GM12878 (cell line): ENCODE results near the gene SCRN2. TPM values are rescaled to one million over a fixed set of nuclear protein-coding genes. Genes with fewer than 3 reads are reported as not detected.

ENCODE experiments used
- ATAC-seq: fragments of 200-7000 bp; cut with Tn5 transposase; 3 replicates; pipeline ENCODE4 v1.9.1; 2020; ENCODE audit warnings: mild to moderate bottlenecking, moderate library complexity
- BruUV-seq: library from RNA; stranded (reverse); fragments of 400-500 nt; replicated peaks from 2 replicates; lab custom pipeline; 2021; lab: Mats Ljungman, UMichigan
- CTCF ChIA-PET: fragments of 300-600 bp; sonication (Branson Sonifier 250); formaldehyde crosslinking; extraction: SDS; loops from one replicate; lab custom pipeline; 2021; ENCODE audit warnings: inconsistent platforms; lab: Yijun Ruan, JAX
- POLR2A ChIA-PET: fragments of 350-600 bp; formaldehyde crosslinking; extraction: SDS; loops from one replicate; lab custom pipeline; 2021; ENCODE audit warnings: inconsistent platforms; lab: Charles Lee
- RAD21 ChIA-PET: fragments of 300-600 bp; sonication (Branson Sonifier 250); formaldehyde crosslinking; loops from one replicate; lab custom pipeline; 2023; ENCODE audit warnings: antibody characterized with exemption; ENCODE audit not compliant: unreplicated experiment; lab: Charles Lee
- SMC1A ChIA-PET: fragments of 300-600 bp; sonication (Branson Sonifier 250); formaldehyde crosslinking; loops from one replicate; lab custom pipeline; 2023; ENCODE audit not compliant: unreplicated experiment, uncharacterized antibody; lab: Charles Lee
- DNase-seq: peaks from one replicate; pipeline ENCODE4 v3.0.0-alpha.2; 2011; ENCODE audit warnings: low read depth, low spot score
- FAIRE-seq: peaks from 3 replicates; lab custom pipeline; 2011; peaks lifted over from hg19 to GRCh38; lab: Jason Lieb, UNC
- H2AFZ ChIP-seq: 2 replicates; pipeline ENCODE4 v1.6.0; 2011; ENCODE audit warnings: low read depth, low read length, control low read depth; ENCODE audit not compliant: control insufficient read depth
- H3K27ac ChIP-seq: 2 replicates; pipeline ENCODE4 v1.5.1; 2011; ENCODE audit warnings: control low read depth; ENCODE audit not compliant: control insufficient read depth, insufficient read depth
- H3K27me3 ChIP-seq, 2 experiments: replicated peaks in 1 of 2; 2 replicates each; pipeline versions ENCODE4 v1.6.0 to v1.6.1; 2011; ENCODE audit warnings: low read length in 1 of 2; ENCODE audit not compliant: control insufficient read depth in 2 of 2, insufficient read depth in 2 of 2
- H3K36me3 ChIP-seq, 2 experiments: 2 replicates each; pipeline ENCODE4 v1.5.1; 2011; ENCODE audit warnings: low read length in 1 of 2; ENCODE audit not compliant: control insufficient read depth in 2 of 2, insufficient read depth in 2 of 2
- H3K4me1 ChIP-seq: 2 replicates; pipeline ENCODE4 v1.6.1; 2011; ENCODE audit warnings: mild to moderate bottlenecking, low read length, moderate library complexity, mixed read lengths; ENCODE audit not compliant: control insufficient read depth, insufficient read depth
- H3K4me2 ChIP-seq: 2 replicates; pipeline ENCODE4 v1.6.0; 2011; ENCODE audit warnings: control low read depth; ENCODE audit not compliant: control insufficient read depth, insufficient read depth
- H3K4me3 ChIP-seq: fragments of 200-600 bp; sonication (generic); 2 replicates; pipeline ENCODE4 v1.5.1; 2016
- H3K79me2 ChIP-seq: 2 replicates; pipeline ENCODE4 v1.6.0; 2011; ENCODE audit warnings: low read length; ENCODE audit not compliant: control insufficient read depth, insufficient read depth
- H3K9ac ChIP-seq: 2 replicates; pipeline ENCODE4 v1.8.0; 2011; ENCODE audit warnings: low read length, control low read depth, mixed read lengths; ENCODE audit not compliant: control insufficient read depth, insufficient read depth
- H3K9me3 ChIP-seq: replicated peaks from 3 replicates; pipeline ENCODE4 v1.5.1; 2011; ENCODE audit warnings: mild to moderate bottlenecking, low read length; ENCODE audit not compliant: control insufficient read depth, insufficient read depth
- H4K20me1 ChIP-seq: 2 replicates; pipeline ENCODE4 v1.6.0; 2011; ENCODE audit not compliant: control insufficient read depth, insufficient read depth
- ATF7 ChIP-seq: fragments of 450-650 bp; IDR thresholded peaks from 2 replicates; pipeline ENCODE4 v1.6.1; 2016; ENCODE audit warnings: low read depth, mild to moderate bottlenecking
- CBX5 ChIP-seq: sonication (generic); IDR thresholded peaks from 2 replicates; pipeline ENCODE4 v1.6.1; 2016; ENCODE audit warnings: low read depth, moderate library complexity, mild to moderate bottlenecking, inconsistent platforms
- E2F8 ChIP-seq: fragments of 450-650 bp; IDR thresholded peaks from 2 replicates; pipeline ENCODE4 v1.6.1; 2018; ENCODE audit warnings: mild to moderate bottlenecking, low read depth, moderate library complexity; ENCODE audit not compliant: partially characterized antibody
- REST ChIP-seq: IDR thresholded peaks from 2 replicates; pipeline ENCODE4 v1.6.1; 2012; ENCODE audit warnings: mild to moderate bottlenecking, low read depth, low read length
- RUNX3 ChIP-seq: IDR thresholded peaks from 2 replicates; pipeline ENCODE4 v1.6.1; 2012; ENCODE audit warnings: low read length, inconsistent platforms
- SKIL ChIP-seq: fragments of 450-650 bp; IDR thresholded peaks from 2 replicates; pipeline ENCODE4 v1.6.1; 2017; ENCODE audit warnings: mild to moderate bottlenecking, low read depth, inconsistent platforms; ENCODE audit not compliant: poor library complexity, severe bottlenecking
- ZBTB4 ChIP-seq: fragments of 450-650 bp; formaldehyde crosslinking; IDR thresholded peaks from 2 replicates; pipeline ENCODE4 v1.4.0; 2022; ENCODE audit warnings: mild to moderate bottlenecking, moderate library complexity
- WGBS: methylation state at CpG from one replicate; pipeline ENCODE4 v1.1.6; 2016; ENCODE audit warnings: low lambda C conversion rate; ENCODE audit not compliant: insufficient replicate concordance, insufficient coverage; ENCODE audit errors: missing lambda C conversion rate; 5-methylcytosine and 5-hydroxymethylcytosine counted together
- in situ Hi-C: fragments of 300-500 bp; cut with MboI; formaldehyde crosslinking; loops from 9 replicates; pipeline ENCODE4 v1.14.3; 2018; ENCODE audit warnings: mixed read lengths
- intact Hi-C: fragments of 100-400 bp; cut with micrococcal nuclease; formaldehyde crosslinking; loops from one replicate; pipeline ENCODE4 v1.14.2; 2022; ENCODE audit not compliant: unreplicated experiment
- polyA plus RNA-seq, 11 experiments: library from polyadenylated mRNA; depleted of rRNA in 4 of 11; unstranded in 6 of 11; stranded (reverse) in 5 of 11; fragments of >200 nt; fragmentation: Nextera tagmentation in 4 of 11; fragmentation: Illumina TruSeq in 1 of 11; extraction: Ambion mirVana in 4 of 11; extraction: Trizol in 1 of 11; gene quantifications; 1 replicate in 1 of 11; 2 replicates in 10 of 11; pipeline versions ENCODE4 v1.2.1 to v1.2.3, GENCODE V29; 2011 to 2016; ENCODE audit warnings: inconsistent platforms in 2 of 11, missing spikeins in 2 of 11, low read depth in 1 of 11
- total RNA-seq, 4 experiments: library from RNA; depleted of rRNA in 3 of 4; stranded (reverse); fragments of >200 nt in 3 of 4; fragmentation: Illumina TruSeq in 1 of 4; extraction: Trizol in 1 of 4; gene quantifications; 2 replicates each; pipeline versions ENCODE4 v1.2.1 to v1.2.3, GENCODE V29; 2013 to 2021

The SCRN2 gene
- total and polyA plus RNA-seq, 10 of the 15 experiments (the other 5 are each of a cell fraction or from before 2014, with no cell fraction given) = 0.34 to 33.3 (median 20.1) TPM

GRCh38 chr17:47810200-47810821 is 30.8 kb downstream of the SCRN2 start (continued):
- TF ChIP-seq RUNX3 (peak; percentile 20; the same call in 1 of the 2 replicates), ATF7 (peak; percentile 73), SKIL (peak; percentile 76)
- TF ChIP-seq, all 136 proteins: peak for 12

- RAD21 ChIA-PET = no interaction called here
- Histone ChIP-seq H3K9me3 (no peaks in the 10 kb centered on the region), H3K27me3 (no peaks in the 10 kb centered on the region), H3K9ac (no peak overlapping the region), H3K4me1 (no peaks in the 10 kb centered on the region), H3K4me3 (no peak overlapping the region), H3K36me3 (peaks cover 0 to 8% of the 10 kb centered on the region in 2 experiments; a peak in 3 of 4 replicates), H4K20me1 (no peaks in the 10 kb centered on the region), H3K79me2 (no peaks in the 10 kb centered on the region), H3K27ac (no peak overlapping the region), H2AFZ (no peak overlapping the region), H3K4me2 (no peak overlapping the region)
- intact Hi-C loops (no loop called here), in situ Hi-C loops (loop anchor here (10.0 kb wide), 1 partner anchor 114 kb away; the partner anchor contains the start of gene TBKBP1)
- POLR2A ChIA-PET = no interaction called here
- FAIRE-seq (no peak), DNase-seq (no peak), ATAC-seq (no peak)
- CTCF ChIA-PET = interaction anchor here (1.4 kb wide), 1 partner anchor 78 kb away, joined by 4 read pairs; no protein-coding TSS in a partner anchor
- WGBS = 94% methylated on average over 22 of the region's 22 CpGs
- SMC1A ChIA-PET = interaction anchor here (0.6 kb wide), 1 partner anchor 86 kb away, joined by 3 read pairs; no protein-coding TSS in a partner anchor
- BruUV-seq = no TSS peak
- TF ChIP-seq E2F8 (no peak), CBX5 (no peak), REST (no peak), ZBTB4 (CRISPR knock-in tag) (no peak)
These were observed 32.1 kb downstream of the SCRN2 start for GRCh38 chr17:47808830-47809480.
